Hippocampal formation (tissue), 2 donors: Measurements from ENCODE around the gene TFF2.

ENCODE experiments used
- DNase-seq, 2 donors: peaks; one replicate each; lab custom pipeline; 2025; lab: John Stamatoyannopoulos, UW

Gene TFF2, protein sequence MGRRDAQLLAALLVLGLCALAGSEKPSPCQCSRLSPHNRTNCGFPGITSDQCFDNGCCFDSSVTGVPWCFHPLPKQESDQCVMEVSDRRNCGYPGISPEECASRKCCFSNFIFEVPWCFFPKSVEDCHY

GRCh38 chr21:42350927-42351426 lies at the start of gene TFF2:
Gene TFF2 (minus strand): TSS chr21:42350994. CDS start chr21:42350957, 37 bp downstream.
- no peak for DNase-seq

DNA sequence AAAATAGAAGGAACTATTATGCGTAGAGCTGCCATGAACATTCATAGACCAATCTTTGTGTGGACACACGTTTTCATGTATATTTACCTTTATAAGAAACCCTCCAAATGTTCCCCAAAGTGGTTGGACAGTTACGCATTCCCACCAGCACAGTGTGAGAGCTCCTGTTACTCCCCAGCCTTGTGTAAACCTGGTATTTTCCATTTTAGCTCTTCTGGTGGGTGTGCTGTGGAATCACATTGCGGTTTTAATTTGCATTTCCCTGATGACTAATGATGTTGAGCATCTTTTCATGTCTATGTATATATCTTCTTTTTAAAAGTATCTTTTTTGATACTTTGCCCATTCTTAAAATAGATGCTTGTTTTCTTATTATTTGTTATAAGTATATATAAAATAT lies 49.7 kb upstream of the TFF2 start:
- no peak for DNase-seq

DNA sequence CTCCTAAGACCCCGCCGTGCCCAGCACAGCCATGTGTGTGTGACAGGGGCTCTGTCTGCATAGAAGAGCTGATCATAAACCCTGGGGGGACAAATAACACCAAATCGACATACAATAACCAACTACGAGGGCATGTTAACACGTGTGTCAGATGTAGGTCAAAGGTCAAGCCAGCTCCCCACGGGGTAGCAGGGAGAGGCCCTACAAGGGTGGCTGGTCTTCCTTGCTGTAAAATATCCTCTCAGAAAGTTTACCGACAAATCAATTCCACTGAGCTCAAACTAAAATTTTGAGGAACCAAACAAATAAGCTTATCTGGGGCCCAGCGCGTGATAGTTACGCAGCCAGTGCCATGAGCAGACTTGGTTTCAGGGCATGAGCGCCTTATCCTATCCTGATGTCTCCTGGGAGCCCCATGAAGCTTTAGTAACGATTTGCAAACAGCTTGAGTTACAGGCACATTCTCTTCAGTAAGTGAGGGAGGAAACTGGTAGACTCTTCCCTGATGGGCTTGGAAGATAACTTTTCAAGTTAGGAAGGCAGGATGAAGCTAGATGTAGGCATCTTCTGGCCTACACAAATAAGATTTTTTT lies 47.7 kb upstream of the TFF2 start:
- no peak for DNase-seq

DNA sequence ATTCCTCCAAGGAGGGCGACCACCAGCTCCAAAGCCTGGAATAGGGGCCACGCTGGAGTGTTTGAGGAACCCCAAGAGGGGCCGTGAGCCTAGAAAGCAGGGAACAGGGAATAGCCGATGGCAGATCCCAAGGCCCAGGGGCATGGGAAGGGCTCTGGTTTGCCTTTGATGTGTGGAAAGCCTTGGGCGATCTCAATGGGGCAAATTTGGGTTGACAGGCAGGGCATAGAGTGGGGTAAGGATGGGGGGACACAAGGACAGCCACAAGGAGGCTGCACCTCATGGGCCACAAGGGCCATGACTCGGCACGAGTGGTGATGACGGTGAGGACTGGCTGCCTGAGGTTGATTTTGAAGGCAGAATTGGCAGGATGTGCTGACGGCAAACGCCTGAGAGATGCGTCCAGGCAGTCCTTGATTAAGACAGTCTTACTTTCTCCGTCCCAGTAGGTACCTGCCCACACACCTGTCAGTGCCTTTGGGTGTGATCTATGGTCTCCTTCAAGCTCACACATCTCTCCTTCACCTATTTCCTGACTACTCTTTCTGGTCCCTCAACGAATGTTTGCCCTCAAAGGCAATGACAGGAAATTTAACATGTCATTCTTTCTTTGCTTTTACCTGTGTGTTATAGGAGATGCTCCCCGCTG lies 47.1 kb upstream of the TFF2 start:
- DNase-seq, result no peak

DNA sequence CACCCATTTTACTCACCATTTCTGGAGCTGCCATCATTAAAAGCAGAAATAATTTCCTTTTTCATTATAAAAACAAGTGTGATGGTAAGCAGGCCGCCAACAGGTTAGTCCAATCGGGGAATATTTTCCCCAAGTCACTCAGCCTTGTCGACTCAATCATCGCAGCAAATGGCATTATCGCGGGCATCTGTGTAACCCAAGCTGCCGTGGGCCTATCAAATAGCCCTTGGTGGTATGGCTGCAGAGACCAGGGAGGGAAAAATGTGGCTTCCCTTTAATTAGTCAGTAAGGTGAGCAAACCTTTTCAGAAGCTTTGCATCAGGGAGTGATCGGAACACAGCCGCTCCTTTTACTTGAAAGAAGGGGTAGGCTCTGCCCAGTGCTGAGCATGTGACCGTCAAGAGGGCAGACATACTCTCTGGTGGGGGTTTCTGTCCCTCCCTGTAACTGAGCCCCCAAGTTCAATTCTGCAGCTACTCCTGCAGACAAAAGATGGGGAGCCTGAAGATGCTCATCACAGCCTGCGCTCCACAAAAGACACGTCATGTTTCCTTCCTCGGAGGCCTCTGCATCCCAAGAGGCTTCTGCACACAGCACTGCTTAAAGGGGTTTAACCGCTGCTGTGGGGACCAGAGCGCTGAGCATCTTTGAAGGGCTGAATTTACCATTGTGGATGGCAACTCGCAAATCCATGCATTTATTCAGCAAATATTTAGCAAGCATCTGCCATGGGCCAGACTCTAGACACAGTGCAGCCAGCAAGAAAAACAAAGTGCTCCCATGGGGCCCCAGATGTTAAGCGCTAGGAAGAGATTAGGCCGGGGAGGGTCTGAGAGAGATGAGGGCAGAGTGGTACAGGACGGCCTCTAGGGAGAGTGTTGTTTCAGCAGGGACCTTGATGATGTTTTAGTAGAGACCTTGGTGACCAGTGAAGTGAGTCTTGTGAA lies 46.3 kb upstream of the TFF2 start:
- no peak for DNase-seq

DNA sequence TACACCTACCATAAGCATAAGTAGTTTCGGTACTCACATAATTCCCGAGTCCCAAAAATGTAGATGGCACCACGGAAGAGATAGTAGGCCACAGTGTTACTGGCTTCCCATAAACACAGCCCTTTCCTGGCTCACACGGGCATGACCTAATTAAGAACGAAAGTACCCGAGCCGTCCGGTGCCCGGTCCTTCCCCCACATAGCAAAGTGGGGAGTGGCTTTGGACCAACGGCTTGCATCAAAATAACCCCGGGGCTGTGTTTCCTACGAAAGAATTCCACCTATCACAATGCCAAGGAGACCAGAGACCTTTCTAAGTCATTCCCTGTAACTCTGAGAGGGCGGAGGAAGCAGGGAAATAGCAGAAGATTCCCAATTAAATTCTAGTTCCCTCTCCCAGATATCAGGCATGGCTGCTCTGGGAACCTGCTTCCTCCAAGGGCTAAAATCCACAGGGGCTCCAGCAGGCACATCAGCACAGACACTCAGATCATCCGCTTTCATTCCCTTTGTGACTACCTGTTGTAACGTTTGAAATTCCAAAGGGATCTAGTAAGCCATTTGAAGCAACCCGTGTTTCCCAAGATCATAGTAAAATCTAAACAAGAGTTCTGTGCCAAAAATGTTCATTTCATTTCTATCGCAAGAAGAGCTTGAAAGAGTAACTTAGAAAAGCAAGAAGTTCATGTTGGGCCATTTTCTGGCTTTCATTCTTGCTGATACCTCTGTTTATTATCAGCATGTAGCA lies 45.3 kb upstream of the TFF2 start, which contains the start of gene TMPRSS3:
TMPRSS3 (minus strand) TSS at position 148 of the 747 bp plus-strand sequence. CDS start 635 bp downstream, outside the sequence.
- no peak for DNase-seq

GRCh38 chr21:42395302-42395701 lies 44.5 kb upstream of the TFF2 start:
- no peak for DNase-seq

DNA sequence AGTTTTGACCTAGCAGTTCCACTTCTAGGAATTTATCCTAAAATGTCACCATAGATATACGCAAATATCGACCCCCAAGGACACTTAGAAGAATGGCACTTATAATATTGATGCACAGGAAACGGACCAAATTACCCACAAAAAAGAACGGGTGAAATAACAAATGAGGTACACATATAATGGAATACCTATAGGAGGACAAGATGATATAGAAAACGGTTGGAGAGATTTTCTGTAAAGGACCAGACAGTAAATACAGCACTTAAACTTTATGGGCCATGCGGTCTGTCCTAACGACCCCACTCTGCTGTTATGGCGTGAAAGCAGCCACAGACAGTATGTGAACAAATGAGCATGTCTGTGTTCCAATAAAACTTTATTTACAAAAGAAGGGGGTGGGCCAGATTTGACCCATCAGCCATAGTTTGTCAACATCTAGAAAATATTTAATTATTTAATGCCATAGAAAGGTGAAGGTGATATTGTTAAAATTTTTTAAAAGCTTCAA lies 42.7 kb upstream of the TFF2 start:
- no peak for DNase-seq

GRCh38 chr21:42392731-42393442 lies 42.1 kb upstream of the TFF2 start:
- DNase-seq, result no peak

GRCh38 chr21:42391297-42391696 lies 40.5 kb upstream of the TFF2 start:
- DNase-seq, result no peak

DNA sequence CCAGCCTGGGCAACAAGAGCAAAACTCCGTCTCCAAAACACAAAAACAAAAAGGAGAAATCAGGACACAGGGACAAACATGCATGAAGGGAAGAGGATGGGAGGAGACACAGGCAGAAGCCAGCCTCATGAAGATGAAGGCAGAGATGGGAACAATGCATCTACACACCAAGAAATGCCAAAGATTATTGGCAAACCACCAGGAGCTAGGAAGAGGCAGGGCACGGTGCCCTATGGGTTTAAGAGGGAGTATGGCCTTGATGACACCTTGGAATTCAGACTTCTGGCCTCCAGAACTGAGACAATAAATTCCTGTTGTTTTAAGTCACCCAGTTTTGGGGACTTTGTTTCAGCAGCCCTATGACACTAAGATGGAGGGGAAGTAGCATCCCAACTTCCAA lies 39.9 kb upstream of the TFF2 start:
- no peak for DNase-seq

DNA sequence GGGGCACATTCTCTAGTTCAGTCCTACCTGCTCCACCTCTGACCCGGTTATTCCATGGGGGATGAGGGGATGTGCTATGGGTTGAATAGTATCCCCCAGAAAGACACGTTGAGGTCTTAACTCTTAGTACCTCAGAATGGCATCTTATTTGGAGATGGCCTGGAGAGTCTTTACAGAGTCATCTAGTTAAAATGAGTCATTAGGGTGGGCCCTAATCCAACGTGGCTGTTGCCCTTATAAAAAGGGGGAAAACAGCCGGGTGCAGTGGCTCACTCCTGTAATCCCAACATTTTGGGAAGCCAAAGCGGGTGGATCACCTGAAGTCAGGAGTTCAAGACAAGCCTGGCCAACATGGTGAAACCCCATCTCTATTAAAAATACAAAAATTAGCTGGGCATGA lies 39.4 kb upstream of the TFF2 start:
- DNase-seq, result no peak

DNA sequence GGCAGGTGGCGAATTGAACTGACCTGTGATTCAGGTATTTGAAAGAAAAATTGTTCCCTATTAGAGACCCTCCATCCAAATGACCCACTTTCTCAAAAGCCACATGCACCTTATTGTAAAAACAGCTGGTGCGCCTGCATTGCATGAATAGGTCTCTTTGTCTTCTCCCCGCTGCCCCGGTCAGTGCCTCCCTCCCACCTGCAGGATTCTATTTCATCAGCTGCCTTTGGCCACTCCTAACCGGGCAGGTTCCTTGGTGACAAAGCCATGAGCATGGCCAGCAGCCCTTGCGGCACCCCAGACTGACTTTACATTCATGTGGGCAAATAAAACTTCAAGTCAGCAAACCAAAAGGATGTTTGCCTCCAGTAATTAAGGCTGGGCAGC lies 38.6 kb upstream of the TFF2 start:
- no peak for DNase-seq

DNA sequence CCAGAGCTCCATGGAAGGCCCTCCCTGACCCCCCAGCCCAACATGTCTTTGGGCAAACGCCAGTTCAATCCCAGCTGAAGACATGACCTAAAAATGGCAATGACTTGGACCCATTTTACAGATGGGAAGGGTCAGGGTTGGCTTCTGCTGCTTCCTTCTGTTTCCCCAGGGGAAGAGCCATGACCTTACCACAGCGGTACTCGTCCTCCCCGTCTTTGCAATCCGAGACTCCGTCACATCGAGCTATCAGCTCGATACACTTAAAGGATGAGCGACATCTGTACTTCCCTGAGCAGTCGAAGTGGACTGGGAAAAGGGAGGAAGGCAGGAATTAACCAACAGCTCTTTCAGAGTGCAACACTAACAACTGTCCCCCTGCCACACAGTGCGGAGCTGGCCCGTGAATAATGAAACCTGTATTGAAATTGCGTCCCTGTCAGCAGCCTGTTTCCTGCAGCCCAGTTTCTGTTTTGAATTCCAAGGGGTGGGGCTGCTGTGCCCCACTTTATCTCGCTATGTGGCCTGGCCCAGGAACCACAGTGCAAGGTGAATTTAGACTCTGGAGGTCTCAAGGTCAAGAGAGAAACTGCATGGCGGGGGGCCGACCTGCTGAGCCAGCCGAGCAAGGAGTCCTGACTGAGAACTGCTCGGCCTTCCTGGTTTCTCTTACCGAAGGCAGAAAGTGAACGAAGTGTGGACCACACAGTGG lies 38.1 kb upstream of the TFF2 start:
- DNase-seq, result no peak

- DNase-seq, result no peak
Measured at GRCh38 chr21:42387843-42388340, 37.1 kb upstream of the TFF2 start.

DNA sequence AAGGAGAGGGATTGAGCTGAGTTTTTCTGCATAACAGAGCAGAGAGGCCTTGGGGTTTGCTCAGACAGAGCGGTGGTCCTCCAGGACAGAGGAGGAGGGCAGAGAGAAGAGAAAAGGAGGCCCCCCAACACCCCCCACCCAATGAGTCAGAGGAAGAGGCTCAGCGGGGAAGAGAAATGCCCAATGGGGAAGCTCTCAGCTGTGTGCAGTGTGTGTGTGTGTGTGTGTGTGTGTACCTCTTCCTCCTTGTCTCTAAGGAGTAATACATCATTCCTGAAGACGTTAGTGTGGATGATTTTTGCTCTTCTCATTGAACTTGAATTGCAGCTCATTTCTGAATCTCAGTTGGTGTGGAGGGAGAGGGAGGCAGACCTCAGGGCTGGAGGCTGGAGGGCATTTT lies 36.4 kb upstream of the TFF2 start:
- DNase-seq, result no peak

- no peak for DNase-seq
Measured at GRCh38 chr21:42386034-42386591, 35.3 kb upstream of the TFF2 start.

DNA sequence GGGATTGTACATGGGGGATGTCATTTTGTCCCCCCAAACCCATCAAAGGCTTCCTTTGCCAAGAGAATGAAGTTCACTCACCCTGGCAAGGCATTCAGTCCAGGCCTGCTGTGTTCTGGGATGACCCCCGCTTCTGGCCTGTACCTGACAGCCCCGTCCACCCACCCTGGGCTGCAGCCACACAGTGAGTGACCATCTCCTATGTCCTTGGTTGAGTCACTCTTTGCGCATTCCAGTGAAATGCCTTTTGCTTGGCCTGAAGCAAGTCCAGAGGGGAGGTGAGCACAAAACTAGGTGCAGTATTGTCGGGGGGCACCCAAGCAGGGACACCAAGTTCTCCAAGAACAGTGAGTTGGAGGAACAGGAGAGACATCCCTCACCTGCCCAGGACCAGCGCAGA lies 34.8 kb upstream of the TFF2 start:
- no peak for DNase-seq

DNA sequence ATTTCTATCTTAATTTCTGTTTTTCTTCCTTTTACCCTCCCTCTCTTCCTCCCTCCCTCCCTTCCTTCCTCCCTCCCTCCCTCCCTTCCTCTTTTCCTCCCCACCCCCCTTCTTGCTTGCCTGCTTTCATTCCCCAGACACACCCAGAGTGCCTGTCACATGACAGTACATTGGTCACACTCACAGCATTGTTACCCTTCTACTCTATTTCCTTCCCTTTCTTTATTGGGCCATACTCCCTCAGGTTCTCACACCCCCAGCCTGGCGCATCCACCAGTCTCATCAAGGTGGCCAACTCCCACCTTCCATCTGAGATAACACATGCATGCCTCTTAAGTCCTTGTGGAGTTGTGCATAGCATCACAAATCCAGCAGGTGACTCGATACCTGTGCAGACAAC lies 34.2 kb upstream of the TFF2 start:
- no peak for DNase-seq
